Esophagus squamous epithelium (tissue), 5 donors: ENCODE measurements around the gene ZNF43. TPM values are rescaled to one million over a fixed set of nuclear protein-coding genes. Genes with fewer than 3 reads are reported as not detected.

ENCODE experiments used
- DNase-seq: peaks from one replicate; lab custom pipeline; 2025; lab: John Stamatoyannopoulos, UW
- H3K27ac ChIP-seq, 4 donors: fragments of 200-600 bp; sonication (generic); one replicate each; pipeline ENCODE4 v1.5.1; 2016 to 2019; ENCODE audit warnings: mild to moderate bottlenecking in 1 of 4
- H3K27me3 ChIP-seq, 4 donors: fragments of 200-600 bp; sonication (generic); 1 replicate in 3 of 4; 2 replicates in 1 of 4; pipeline versions ENCODE4 v1.5.1 to v1.6.0; 2017 to 2021; ENCODE audit warnings: antibody characterized with exemption in 1 of 4
- H3K36me3 ChIP-seq, 3 donors: fragments of 200-600 bp; sonication (generic); one replicate each; pipeline ENCODE4 v1.5.1; 2016 to 2019
- H3K4me1 ChIP-seq, 3 donors: fragments of 200-600 bp; sonication (generic); one replicate each; pipeline ENCODE4 v1.5.1; 2017 to 2019
- H3K4me3 ChIP-seq, 4 donors: fragments of 200-600 bp; sonication (generic); 1 replicate in 3 of 4; 2 replicates in 1 of 4; pipeline ENCODE4 v1.5.1; 2016 to 2019; ENCODE audit warnings: mild to moderate bottlenecking in 2 of 4, moderate library complexity in 1 of 4
- H3K9me3 ChIP-seq, 3 donors: fragments of 200-600 bp; sonication (generic); one replicate each; pipeline ENCODE4 v1.5.1; 2016 to 2019
- POLR2A ChIP-seq, 4 donors: fragments of 450-650 bp; IDR thresholded peaks; one replicate each; pipeline ENCODE4 v1.6.1; 2017; ENCODE audit warnings: antibody characterized with exemption in 4 of 4, mild to moderate bottlenecking in 4 of 4, moderate library complexity in 3 of 4
- WGBS, 2 donors: methylation state at CpG; one replicate each; pipeline ENCODE4 v1.1.5; 2018; 5-methylcytosine and 5-hydroxymethylcytosine counted together
- intact Hi-C: fragments of 100-400 bp; cut with DNase I; formaldehyde crosslinking; loops from one replicate; pipeline ENCODE4 v1.15.0; 2022
- total RNA-seq, 4 donors: library from RNA; depleted of rRNA; stranded (reverse); fragments of >200 nt; gene quantifications; one replicate each; pipeline ENCODE4 v1.1.0, GENCODE V29; 2016
- TF ChIP-seq, protein P1 (sequence below), 6 experiments: fragments of 450-650 bp in 4 of 6; fragments of 200-600 bp in 2 of 6; sonication (generic) in 2 of 6; IDR thresholded peaks; one replicate each; pipeline ENCODE4 v1.5.1; 2016 to 2019; ENCODE audit warnings: antibody characterized with exemption in 6 of 6, mild to moderate bottlenecking in 4 of 6, moderate library complexity in 4 of 6
- donor health status: DM: yes; HTN: yes; CAD: no.

The ZNF43 gene
- total RNA-seq, 4 donors from 2014 or later: 2.7 to 9.9 (median 4.0) TPM

DNA sequence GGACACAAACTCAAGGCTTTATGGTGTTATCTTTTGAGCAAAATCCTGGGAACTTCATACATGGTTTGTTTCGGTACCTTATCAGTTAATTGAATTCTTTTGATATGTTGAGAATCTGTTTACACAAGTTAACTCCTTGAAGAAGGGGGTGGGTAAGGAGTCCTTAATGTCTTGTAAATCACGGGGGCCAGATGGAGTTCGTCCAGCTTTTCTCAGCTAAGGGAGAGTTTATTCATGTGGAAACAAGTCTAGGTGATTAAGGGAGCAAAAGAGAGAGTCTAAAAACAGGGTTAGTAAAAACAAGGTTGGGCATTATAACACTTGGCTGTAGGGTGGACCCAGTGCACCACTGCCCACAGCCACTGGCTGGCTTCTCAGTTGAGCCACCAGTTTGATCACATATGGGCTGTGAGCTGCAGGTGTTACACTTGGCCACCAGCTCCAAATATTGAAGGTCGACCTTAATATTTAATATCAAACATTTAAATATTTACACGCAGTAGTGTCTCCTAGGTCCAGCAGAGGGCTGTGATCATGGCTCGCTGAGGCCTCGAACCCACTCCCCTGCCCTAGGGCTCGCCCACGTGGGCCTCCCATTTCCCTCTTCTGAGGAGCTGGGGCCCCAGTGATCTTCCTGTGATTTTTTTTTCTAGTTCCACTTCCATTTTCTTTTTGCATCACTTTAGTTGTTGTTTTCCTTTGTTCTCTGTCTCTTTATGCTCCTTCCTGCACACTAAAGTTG lies 21.0 kb upstream of the ZNF43 start:
- no peaks in the 10 kb centered on the region for H3K9me3 ChIP-seq
- DNase-seq: no peak

DNA sequence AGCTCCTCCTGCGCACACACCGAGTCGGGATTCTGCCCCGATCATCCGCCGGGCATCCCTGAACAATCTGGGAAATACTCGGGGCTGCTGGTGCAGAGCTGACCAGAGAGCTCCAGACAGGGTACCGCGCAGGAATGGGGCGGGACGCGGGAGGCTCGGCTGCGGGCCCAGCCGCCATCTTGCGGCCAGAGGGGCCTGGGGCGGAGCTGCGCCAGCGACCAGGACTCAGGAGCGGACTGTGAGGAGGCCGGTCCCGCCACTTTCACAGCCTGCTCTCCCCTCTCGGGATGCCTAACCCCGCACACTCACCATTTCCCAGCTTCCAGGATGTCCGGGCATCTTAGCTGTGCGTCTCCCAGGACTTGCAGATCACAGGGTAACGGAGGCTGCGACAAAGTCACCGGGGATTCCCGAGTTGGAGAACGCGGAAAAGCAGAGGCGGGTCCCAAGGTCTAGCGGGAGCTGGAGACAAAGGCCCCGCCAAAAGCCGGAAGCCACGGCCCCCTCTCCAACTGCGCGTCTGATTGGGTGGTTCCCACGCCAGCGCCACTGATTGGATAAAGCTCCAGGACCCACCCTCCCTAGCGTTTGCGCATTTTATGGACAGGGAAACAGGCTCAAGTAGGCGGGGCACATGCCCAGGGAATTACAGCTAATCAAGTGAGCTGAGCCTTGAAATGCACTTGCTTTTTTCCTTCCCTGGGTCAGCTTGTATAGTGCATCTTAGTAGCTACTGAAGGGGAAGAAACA lies 15.8 kb upstream of the ZNF43 start:
- intact Hi-C loops: no loop called here
- 0 to 1% methylated on average over 15 to 19 of the region's 44 CpGs for WGBS, 2 donors

More for the DNA sequence above, 21.0 kb upstream of the ZNF43 start:
- no peak overlapping the region for H3K27ac ChIP-seq
- no peaks in the 10 kb centered on the region for H3K36me3 ChIP-seq
- peaks cover 0 to 6% (median 3%) of the 10 kb centered on the region in 3 donors for H3K4me1 ChIP-seq
- TF ChIP-seq POLR2A (IDR thresholded peaks at IDR 0.05): no peak
- TF ChIP-seq, protein P1, sequence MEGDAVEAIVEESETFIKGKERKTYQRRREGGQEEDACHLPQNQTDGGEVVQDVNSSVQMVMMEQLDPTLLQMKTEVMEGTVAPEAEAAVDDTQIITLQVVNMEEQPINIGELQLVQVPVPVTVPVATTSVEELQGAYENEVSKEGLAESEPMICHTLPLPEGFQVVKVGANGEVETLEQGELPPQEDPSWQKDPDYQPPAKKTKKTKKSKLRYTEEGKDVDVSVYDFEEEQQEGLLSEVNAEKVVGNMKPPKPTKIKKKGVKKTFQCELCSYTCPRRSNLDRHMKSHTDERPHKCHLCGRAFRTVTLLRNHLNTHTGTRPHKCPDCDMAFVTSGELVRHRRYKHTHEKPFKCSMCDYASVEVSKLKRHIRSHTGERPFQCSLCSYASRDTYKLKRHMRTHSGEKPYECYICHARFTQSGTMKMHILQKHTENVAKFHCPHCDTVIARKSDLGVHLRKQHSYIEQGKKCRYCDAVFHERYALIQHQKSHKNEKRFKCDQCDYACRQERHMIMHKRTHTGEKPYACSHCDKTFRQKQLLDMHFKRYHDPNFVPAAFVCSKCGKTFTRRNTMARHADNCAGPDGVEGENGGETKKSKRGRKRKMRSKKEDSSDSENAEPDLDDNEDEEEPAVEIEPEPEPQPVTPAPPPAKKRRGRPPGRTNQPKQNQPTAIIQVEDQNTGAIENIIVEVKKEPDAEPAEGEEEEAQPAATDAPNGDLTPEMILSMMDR (IDR thresholded peaks at IDR 0.05): no peak
- 48% methylated on average over 9 of the region's 9 CpGs for WGBS, 2 donors
- H3K27me3 ChIP-seq: peaks cover 0 to 7% (median 0%) of the 10 kb centered on the region in 4 donors
- intact Hi-C loops: no loop called here
- no peak overlapping the region for H3K4me3 ChIP-seq

DNA sequence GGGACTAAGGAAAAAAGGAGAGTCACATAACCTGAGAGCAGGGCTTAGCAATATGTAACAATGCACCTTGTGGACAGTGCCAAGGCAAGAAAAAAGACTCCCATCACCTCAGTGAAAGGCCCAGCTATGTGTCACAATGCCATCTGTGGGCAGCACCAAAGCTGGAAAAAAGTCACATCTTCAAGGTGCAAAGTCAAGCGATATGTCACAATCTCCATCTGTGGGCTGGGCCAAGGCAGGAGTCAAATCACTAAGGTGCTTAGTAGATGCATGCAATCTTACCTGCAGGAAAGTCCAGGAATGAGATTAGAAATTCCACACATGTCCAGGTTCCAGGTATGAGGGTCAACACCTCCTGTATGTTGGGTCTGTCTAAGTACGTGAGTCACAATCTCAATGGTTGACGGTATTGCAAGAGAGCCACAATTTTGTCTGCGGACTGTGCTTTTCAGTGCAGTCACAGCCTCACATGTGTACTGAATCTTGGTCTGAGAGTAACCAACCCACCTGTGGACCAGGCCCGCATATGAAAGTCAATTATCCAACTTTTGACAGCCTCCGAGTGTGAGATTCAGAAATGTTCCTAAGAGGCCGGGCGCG lies 14.8 kb upstream of the ZNF43 start:
- TF ChIP-seq, protein P1 (IDR thresholded peaks at IDR 0.05): no peak
- no peak for TF ChIP-seq POLR2A (IDR thresholded peaks at IDR 0.05)
- Histone ChIP-seq H3K27ac (no peak overlapping the region), H3K27me3 (no peaks in the 10 kb centered on the region), H3K36me3 (peaks cover 0 to 29% (median 0%) of the 10 kb centered on the region in 3 donors), H3K4me1 (peaks cover 4 to 22% (median 9%) of the 10 kb centered on the region in 3 donors), H3K9me3 (peaks cover 0 to 5% (median 0%) of the 10 kb centered on the region in 3 donors), H3K4me3 (peak overlapping the region; percentile 64 to 84 (median 76))
- intact Hi-C loops: no loop called here
- no peak for DNase-seq
- WGBS, 2 donors: 46 to 67% methylated on average over 7 to 9 of the region's 9 CpGs

More for the DNA sequence above, 15.8 kb upstream of the ZNF43 start:
- peak in 2 of 4 donors; percentile 13 to 34 for TF ChIP-seq POLR2A (IDR thresholded peaks at IDR 0.05)
- TF ChIP-seq, protein P1 (IDR thresholded peaks at IDR 0.05): no peak
- no peaks in the 10 kb centered on the region for H3K27me3 ChIP-seq
- peaks cover 0 to 5% (median 0%) of the 10 kb centered on the region in 3 donors for H3K9me3 ChIP-seq
- peak; percentile 52 for DNase-seq
- peaks cover 4 to 22% (median 9%) of the 10 kb centered on the region in 3 donors for H3K4me1 ChIP-seq
- H3K4me3 ChIP-seq: peak overlapping the region; percentile 64 to 84 (median 76)
- peaks cover 0 to 23% (median 0%) of the 10 kb centered on the region in 3 donors for H3K36me3 ChIP-seq
- peak overlapping the region; percentile 69 to 91 (median 88) for H3K27ac ChIP-seq

DNA sequence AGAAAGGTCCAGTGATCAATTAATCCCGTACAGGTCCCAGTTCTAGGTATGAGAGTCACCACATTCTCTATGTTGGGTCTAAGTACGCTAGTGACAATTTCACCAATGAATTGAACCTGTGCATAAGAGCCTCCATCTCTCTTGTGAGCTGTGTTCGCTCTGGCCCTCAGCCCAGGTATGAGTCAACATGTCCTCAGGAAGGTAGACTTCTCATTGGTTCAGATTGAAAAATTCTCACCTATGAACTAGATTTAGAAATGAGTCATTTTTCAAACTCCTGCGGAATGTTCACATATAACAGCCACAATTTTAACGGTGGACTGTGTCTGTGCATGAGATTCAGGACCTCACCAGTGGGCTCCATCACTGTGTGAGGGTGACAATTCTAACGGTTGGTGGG lies 12.7 kb upstream of the ZNF43 start:
- Histone ChIP-seq H3K4me3 (no peak overlapping the region), H3K9me3 (peaks cover 0 to 5% (median 0%) of the 10 kb centered on the region in 3 donors), H3K4me1 (peaks cover 4 to 22% (median 9%) of the 10 kb centered on the region in 3 donors), H3K27ac (no peak overlapping the region), H3K27me3 (no peaks in the 10 kb centered on the region), H3K36me3 (peaks cover 0 to 47% (median 0%) of the 10 kb centered on the region in 3 donors)
- DNase-seq: no peak
- 70 to 98% methylated on average over 5 to 6 of the region's 6 CpGs for WGBS, 2 donors
- TF ChIP-seq, protein P1 (IDR thresholded peaks at IDR 0.05): no peak
- TF ChIP-seq POLR2A (IDR thresholded peaks at IDR 0.05): no peak
- intact Hi-C loops: no loop called here
